Superior temporal gyrus (tissue), 1 donor: Measurements from ENCODE around the gene RABIF.
A peak's percentile ranks its signal among the peaks of the same experiment; 100 is the strongest.
"Not testable (repeated sequence)": the region's sequence is repeated elsewhere in the genome, so short reads cannot be mapped to it uniquely, and the experiment has no call there.

Source experiments
- DNase-seq: peaks from one replicate; pipeline ENCODE4 v3.0.0-alpha.2; 2016; ENCODE audit errors: extremely low spot score

Gene RABIF

DNA sequence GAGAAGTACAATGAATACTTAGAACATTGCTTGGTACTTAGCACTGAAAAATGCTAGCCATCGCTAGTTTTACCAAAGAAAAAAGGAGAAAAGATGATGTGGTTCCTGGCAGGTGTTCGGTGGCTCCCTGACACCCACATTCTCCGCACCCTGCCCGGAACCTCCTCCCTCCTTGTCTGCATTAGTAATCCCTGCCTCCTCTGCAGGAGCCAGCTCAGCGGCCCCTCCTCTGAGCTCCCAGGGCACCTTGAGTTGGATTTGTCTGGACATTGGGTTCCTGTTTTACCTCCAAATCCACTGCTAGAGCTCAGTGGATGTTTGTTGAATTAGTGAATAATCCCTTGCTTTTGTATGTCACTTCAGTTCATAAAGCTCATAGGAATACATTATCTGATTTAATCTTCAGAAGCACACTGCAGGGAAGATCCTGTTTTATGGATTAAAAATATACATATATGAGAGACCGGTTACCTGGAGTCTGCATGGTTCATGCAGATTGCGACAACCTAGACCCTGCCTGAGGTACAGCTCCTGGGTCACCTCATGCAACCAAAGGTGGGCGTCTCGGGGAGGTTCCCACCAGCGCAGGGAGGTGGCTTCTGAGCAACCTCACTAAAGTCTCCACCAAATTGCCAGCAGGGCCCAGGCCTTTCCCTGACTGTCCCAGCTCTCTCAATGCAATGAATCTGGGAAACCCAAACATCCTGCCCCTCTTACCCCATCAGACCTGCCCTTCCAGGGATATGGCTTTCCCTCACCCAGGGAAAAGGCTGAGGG is 54.0 kb downstream of the RABIF start:
- DNase-seq, result peak; percentile 16

DNA sequence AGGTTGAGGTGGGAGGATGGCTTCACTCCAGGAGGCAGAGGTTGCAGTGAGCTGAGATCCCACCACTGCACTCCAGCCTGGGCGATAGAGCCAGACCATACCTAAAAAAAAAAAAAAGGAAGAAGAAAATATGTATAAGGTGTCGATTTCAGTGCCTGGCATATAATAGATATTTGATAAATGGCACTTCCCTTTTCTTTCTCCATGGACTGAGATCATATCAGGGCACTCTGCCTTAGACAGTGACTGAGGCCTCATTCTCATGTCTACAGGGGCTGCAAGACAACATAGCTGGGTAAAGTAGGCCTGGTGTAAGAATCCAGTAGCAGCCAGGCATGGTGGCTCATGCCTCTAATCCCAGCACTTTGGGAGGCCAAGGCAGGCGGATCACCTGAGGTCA is 57.0 kb downstream of the RABIF start:
- DNase-seq, result no peak

DNA sequence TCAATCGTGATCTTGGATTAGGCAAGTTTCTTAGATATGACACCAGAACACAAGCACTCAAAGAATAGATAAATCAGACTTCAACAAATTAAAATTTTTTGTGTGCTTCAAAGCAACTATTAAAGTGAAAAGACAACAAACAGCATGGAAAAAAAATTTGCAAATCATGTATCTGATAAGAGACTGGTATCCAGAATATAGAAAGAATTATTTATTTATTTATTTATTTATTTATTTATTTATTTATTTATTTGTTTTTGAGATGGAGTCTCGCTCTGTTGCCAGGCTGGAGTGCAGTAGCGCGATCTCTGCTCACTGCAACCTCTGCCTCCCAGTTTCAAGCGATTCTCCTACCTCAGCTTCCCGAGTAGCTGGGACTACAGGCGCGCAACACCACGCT is 59.7 kb downstream of the RABIF start:
- DNase-seq, result not testable (repeated sequence)
